Measurements from ENCODE around the gene UGGT2.

The UGGT2 gene

GRCh38 chr13:95834134-95834765, 219.0 kb downstream of the UGGT2 start:
- DNase-seq (ENCODE audit: low read depth in 1 of 2, low spot score in 1 of 2): peak; percentile 45 to 70
- in situ Hi-C loops (cut with HindIII; ENCODE audit: low pct_unique_long_range_greater_than_20kb, low sequenced_read_pairs): no loop called here
- TF ChIP-seq JUND (IDR thresholded peaks at IDR 0.05; ENCODE audit: low read depth): no peak

GRCh38 chr13:95833719-95834118, 219.5 kb downstream of the UGGT2 start:
- TF ChIP-seq JUND (IDR thresholded peaks at IDR 0.05; ENCODE audit: low read depth): no peak
- DNase-seq (ENCODE audit: low read depth in 1 of 2, low spot score in 1 of 2): no peak
- in situ Hi-C loops (cut with HindIII; ENCODE audit: low pct_unique_long_range_greater_than_20kb, low sequenced_read_pairs): no loop called here

GRCh38 chr13:95833126-95833525, 220.1 kb downstream of the UGGT2 start:
- no peak for DNase-seq (ENCODE audit: low read depth in 1 of 2, low spot score in 1 of 2)
- no peak for TF ChIP-seq JUND (IDR thresholded peaks at IDR 0.05; ENCODE audit: low read depth)
- in situ Hi-C loops (cut with HindIII; ENCODE audit: low pct_unique_long_range_greater_than_20kb, low sequenced_read_pairs): no loop called here

GRCh38 chr13:95822303-95822702, 230.9 kb downstream of the UGGT2 start:
- TF ChIP-seq JUND (IDR thresholded peaks at IDR 0.05; ENCODE audit: low read depth): no peak
- in situ Hi-C loops (cut with HindIII; ENCODE audit: low pct_unique_long_range_greater_than_20kb, low sequenced_read_pairs): no loop called here
- no peak for DNase-seq (ENCODE audit: low read depth in 1 of 2, low spot score in 1 of 2)

- DNase-seq (ENCODE audit: low read depth in 1 of 2, low spot score in 1 of 2): no peak
- TF ChIP-seq JUND (IDR thresholded peaks at IDR 0.05; ENCODE audit: low read depth): no peak
- in situ Hi-C loops (cut with HindIII; ENCODE audit: low pct_unique_long_range_greater_than_20kb, low sequenced_read_pairs): no loop called here
These were observed 238.7 kb downstream of the UGGT2 start for GRCh38 chr13:95814495-95814894.

DNA sequence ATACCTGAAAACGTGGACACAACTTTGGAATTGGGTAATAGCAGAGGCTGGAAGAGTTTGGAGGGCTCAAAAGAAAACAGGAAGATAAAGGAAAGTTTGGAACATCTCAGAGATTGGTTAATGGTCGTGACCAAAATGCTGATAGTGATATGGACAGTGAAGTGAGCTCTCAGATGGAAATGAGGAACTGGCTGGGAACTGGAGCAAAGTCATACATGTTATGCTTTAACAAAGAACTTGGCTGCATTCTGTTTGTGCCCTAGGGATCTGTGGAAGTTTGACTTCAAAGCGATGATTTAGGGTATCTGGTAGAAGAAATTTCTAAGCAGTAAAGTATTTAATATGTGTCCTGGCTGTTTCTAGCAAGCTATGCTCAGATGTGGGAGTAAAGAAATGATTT, 240.1 kb downstream of the UGGT2 start:
- DNase-seq (ENCODE audit: low read depth in 1 of 2, low spot score in 1 of 2): no peak
- no peak for TF ChIP-seq JUND (IDR thresholded peaks at IDR 0.05; ENCODE audit: low read depth)
- in situ Hi-C loops (cut with HindIII; ENCODE audit: low pct_unique_long_range_greater_than_20kb, low sequenced_read_pairs): no loop called here

GRCh38 chr13:95809429-95809828, 243.8 kb downstream of the UGGT2 start:
- in situ Hi-C loops (cut with HindIII; ENCODE audit: low pct_unique_long_range_greater_than_20kb, low sequenced_read_pairs): no loop called here
- TF ChIP-seq JUND (IDR thresholded peaks at IDR 0.05; ENCODE audit: low read depth): no peak
- DNase-seq (ENCODE audit: low read depth in 1 of 2, low spot score in 1 of 2): no peak

DNA sequence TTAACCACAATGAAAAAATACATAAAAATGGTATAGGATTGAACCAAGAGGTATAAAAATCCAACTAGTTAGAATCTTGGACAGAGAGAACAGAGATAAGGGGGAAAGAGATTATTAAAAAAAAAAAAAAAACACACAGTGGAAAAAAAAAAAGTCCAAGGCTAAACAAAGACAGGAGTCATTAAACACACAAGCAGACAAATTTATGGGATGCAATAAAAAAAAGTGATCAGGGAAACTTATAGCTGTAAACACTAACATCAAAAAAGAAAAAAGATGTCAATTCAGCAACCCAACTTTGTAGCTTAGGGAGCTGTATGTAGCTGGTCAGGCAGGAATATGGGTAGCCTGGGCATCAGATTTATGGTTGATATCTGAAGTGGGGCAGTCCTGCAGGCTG, 247.3 kb downstream of the UGGT2 start:
- no peak for TF ChIP-seq JUND (IDR thresholded peaks at IDR 0.05; ENCODE audit: low read depth)
- no peak for DNase-seq (ENCODE audit: low read depth in 1 of 2, low spot score in 1 of 2)
- in situ Hi-C loops (cut with HindIII; ENCODE audit: low pct_unique_long_range_greater_than_20kb, low sequenced_read_pairs): no loop called here

GRCh38 chr13:95801825-95802224, 251.4 kb downstream of the UGGT2 start:
- no peak for DNase-seq (ENCODE audit: low read depth in 1 of 2, low spot score in 1 of 2)
- TF ChIP-seq JUND (IDR thresholded peaks at IDR 0.05; ENCODE audit: low read depth): no peak
- in situ Hi-C loops (cut with HindIII; ENCODE audit: low pct_unique_long_range_greater_than_20kb, low sequenced_read_pairs): no loop called here

- in situ Hi-C loops (cut with HindIII; ENCODE audit: low pct_unique_long_range_greater_than_20kb, low sequenced_read_pairs): no loop called here
- no peak for DNase-seq (ENCODE audit: low read depth in 1 of 2, low spot score in 1 of 2)
- TF ChIP-seq JUND (IDR thresholded peaks at IDR 0.05; ENCODE audit: low read depth): no peak
These were observed 252.8 kb downstream of the UGGT2 start for GRCh38 chr13:95800436-95800835.

DNA sequence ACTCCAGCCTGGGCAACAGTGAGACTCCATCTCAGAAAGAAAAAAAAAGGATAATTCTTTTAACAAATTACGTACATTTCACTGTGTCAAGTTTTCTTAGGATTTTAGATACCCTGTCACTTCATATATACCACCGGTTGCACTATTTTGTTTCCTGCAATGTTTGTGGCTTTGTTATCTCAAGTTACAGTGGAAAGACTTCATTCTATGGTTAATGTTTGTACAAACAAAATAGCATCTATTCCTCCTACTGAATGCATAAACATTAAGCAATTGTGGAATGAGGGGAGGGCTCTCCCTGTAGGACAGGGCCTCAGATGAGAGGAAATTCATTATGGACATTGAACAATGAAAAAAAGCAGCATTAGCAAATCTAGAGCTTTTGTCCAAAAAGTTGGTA, 256.2 kb downstream of the UGGT2 start:
- in situ Hi-C loops (cut with HindIII; ENCODE audit: low pct_unique_long_range_greater_than_20kb, low sequenced_read_pairs): no loop called here
- no peak for TF ChIP-seq JUND (IDR thresholded peaks at IDR 0.05; ENCODE audit: low read depth)
- DNase-seq (ENCODE audit: low read depth in 1 of 2, low spot score in 1 of 2): no peak

DNA sequence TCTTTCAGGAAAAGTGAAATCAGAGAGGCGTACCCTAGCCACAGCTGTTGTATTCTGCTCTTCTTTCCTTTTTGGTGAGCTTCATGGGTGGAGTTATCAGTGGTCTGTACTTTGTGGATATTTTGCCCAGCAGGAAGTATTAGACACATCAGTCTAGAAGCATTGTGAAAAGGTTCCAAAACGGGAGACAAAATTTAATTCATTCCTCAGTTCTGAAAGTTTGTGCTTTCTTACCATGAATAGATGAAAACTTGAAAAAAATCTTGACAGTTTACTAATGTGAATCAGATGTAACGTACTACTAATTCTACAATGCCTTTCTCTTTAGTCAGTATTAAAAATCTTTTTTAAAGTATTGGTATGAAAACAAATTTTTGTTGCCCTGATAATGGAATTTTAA, 259.4 kb downstream of the UGGT2 start:
- TF ChIP-seq JUND (IDR thresholded peaks at IDR 0.05; ENCODE audit: low read depth): no peak
- in situ Hi-C loops (cut with HindIII; ENCODE audit: low pct_unique_long_range_greater_than_20kb, low sequenced_read_pairs): no loop called here
- DNase-seq (ENCODE audit: low read depth in 1 of 2, low spot score in 1 of 2): no peak

DNA sequence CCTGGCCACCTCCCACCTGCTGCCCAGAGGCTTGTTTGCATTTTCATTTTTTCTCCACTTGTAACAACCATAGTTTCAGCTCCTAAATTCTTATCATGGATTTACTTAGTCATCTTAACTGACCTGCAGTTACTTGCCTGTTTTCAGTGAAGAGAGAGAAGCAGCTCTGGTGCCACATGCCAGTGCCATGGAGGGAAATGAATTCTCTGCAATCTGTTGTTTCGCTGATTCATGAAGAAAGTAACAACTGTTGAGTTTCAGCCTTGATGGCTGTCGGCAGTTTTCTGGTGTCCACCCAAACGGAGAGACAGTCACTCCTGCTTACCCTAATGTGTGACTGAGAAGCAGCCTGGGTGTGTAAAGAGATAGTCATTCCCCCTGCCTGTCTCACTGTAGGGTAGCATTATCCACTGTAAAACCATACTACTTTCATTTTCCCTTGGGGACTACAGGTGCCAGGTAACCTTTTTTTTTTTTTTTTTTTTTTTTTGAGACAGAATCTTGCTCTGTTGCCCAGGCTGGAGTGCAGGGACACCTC, 260.1 kb downstream of the UGGT2 start:
- TF ChIP-seq JUND (IDR thresholded peaks at IDR 0.05; ENCODE audit: low read depth): no peak
- DNase-seq (ENCODE audit: low read depth in 1 of 2, low spot score in 1 of 2): no peak
- in situ Hi-C loops (cut with HindIII; ENCODE audit: low pct_unique_long_range_greater_than_20kb, low sequenced_read_pairs): no loop called here
